Measurements from ENCODE around the gene MBD3L5.
A peak's percentile ranks its signal among the peaks of the same experiment; 100 is the strongest.

The MBD3L5 gene

GRCh38 chr19:7068599-7068998, 38.2 kb downstream of the MBD3L5 start:
- TF ChIP-seq YY1 (IDR thresholded peaks at IDR 0.05; ENCODE audit: low read depth) (no peak), EGR1 (IDR thresholded peaks at IDR 0.05) (no peak), NFIC (IDR thresholded peaks at IDR 0.05) (no peak), CEBPB (IDR thresholded peaks at IDR 0.05) (no peak), TCF12 (IDR thresholded peaks at IDR 0.05; ENCODE audit: low read depth) (no peak), TAF1 (IDR thresholded peaks at IDR 0.05; ENCODE audit: low read depth) (no peak), TEAD4 (IDR thresholded peaks at IDR 0.05) (no peak), ZBTB7A (IDR thresholded peaks at IDR 0.05; ENCODE audit: low read depth) (no peak), RAD21 (IDR thresholded peaks at IDR 0.05; ENCODE audit: low read depth) (no peak), EP300 (IDR thresholded peaks at IDR 0.05; ENCODE audit: borderline replicate concordance) (no peak), CREB1 (IDR thresholded peaks at IDR 0.05; ENCODE audit: low read depth) (no peak), REST (IDR thresholded peaks at IDR 0.05; ENCODE audit: low read depth) (no peak), FOXM1 (IDR thresholded peaks at IDR 0.05; ENCODE audit: borderline replicate concordance, low read depth) (no peak), MAX (IDR thresholded peaks at IDR 0.05) (no peak)
- TF ChIP-seq, protein P1, sequence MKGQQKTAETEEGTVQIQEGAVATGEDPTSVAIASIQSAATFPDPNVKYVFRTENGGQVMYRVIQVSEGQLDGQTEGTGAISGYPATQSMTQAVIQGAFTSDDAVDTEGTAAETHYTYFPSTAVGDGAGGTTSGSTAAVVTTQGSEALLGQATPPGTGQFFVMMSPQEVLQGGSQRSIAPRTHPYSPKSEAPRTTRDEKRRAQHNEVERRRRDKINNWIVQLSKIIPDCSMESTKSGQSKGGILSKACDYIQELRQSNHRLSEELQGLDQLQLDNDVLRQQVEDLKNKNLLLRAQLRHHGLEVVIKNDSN (IDR thresholded peaks at IDR 0.05): no peak

- peak; percentile 75 for TF ChIP-seq MAX (IDR thresholded peaks at IDR 0.05)
- no peak for TF ChIP-seq REST (IDR thresholded peaks at IDR 0.05; ENCODE audit: low read depth)
- 0 out of 2 replicates have a peak, but pooled peaks have one; percentile 16 for TF ChIP-seq CREB1 (IDR thresholded peaks at IDR 0.05; ENCODE audit: low read depth)
- peak; percentile 66; the same call in 1 of the 2 replicates for TF ChIP-seq ZBTB7A (IDR thresholded peaks at IDR 0.05; ENCODE audit: low read depth)
- TF ChIP-seq TAF1 (IDR thresholded peaks at IDR 0.05; ENCODE audit: low read depth): peak; percentile 58
- TF ChIP-seq TCF12 (IDR thresholded peaks at IDR 0.05; ENCODE audit: low read depth): no peak
- TF ChIP-seq, protein P1 (IDR thresholded peaks at IDR 0.05): peak; percentile 49; the same call in 1 of the 2 replicates
- no peak for TF ChIP-seq CEBPB (IDR thresholded peaks at IDR 0.05)
- peak; percentile 30; the same call in 1 of the 2 replicates for TF ChIP-seq NFIC (IDR thresholded peaks at IDR 0.05)
Measured at GRCh38 chr19:7069042-7069903, 38.9 kb downstream of the MBD3L5 start, which contains the start of gene ZNF557. Gene ZNF557 (plus strand): TSS chr19:7069703. CDS start chr19:7075075, 5,372 bp downstream.

DNA sequence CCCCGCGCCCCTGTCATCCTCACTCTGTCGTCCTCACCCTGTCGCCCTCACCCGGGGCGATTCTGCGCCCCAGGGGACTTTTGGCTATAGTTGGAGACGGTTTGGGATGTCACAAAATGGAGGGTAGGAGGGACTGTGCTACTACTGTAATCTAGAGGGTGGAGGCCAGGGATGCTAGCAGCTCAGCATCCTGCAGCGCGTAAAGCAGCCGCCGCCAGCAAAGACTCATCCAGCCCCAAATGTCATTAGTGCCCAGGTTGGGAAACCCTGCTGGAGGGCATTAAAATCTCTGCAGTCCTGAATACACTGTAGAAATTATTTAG, 39.5 kb downstream of the MBD3L5 start:
- TF ChIP-seq TAF1 (IDR thresholded peaks at IDR 0.05; ENCODE audit: low read depth) (no peak), YY1 (IDR thresholded peaks at IDR 0.05; ENCODE audit: low read depth) (no peak), ZBTB7A (IDR thresholded peaks at IDR 0.05; ENCODE audit: low read depth) (no peak), TEAD4 (IDR thresholded peaks at IDR 0.05) (no peak), RAD21 (IDR thresholded peaks at IDR 0.05; ENCODE audit: low read depth) (no peak), TCF12 (IDR thresholded peaks at IDR 0.05; ENCODE audit: low read depth) (no peak), EGR1 (IDR thresholded peaks at IDR 0.05) (no peak), MAX (IDR thresholded peaks at IDR 0.05) (no peak), CREB1 (IDR thresholded peaks at IDR 0.05; ENCODE audit: low read depth) (no peak), REST (IDR thresholded peaks at IDR 0.05; ENCODE audit: low read depth) (no peak), NFIC (IDR thresholded peaks at IDR 0.05) (no peak), CEBPB (IDR thresholded peaks at IDR 0.05) (no peak), FOXM1 (IDR thresholded peaks at IDR 0.05; ENCODE audit: borderline replicate concordance, low read depth) (no peak), EP300 (IDR thresholded peaks at IDR 0.05; ENCODE audit: borderline replicate concordance) (no peak)
- TF ChIP-seq, protein P1 (IDR thresholded peaks at IDR 0.05): no peak
